GM12801 (cell line): ENCODE measurements around the gene NPC1.

ENCODE experiments used
- TF ChIP-seq, protein P1 (sequence below): IDR thresholded peaks from one replicate; pipeline ENCODE4 v1.5.1; 2011; ENCODE audit warnings: control low read depth; ENCODE audit not compliant: insufficient read length; ENCODE audit errors: extremely low read depth

NPC1 gene

DNA sequence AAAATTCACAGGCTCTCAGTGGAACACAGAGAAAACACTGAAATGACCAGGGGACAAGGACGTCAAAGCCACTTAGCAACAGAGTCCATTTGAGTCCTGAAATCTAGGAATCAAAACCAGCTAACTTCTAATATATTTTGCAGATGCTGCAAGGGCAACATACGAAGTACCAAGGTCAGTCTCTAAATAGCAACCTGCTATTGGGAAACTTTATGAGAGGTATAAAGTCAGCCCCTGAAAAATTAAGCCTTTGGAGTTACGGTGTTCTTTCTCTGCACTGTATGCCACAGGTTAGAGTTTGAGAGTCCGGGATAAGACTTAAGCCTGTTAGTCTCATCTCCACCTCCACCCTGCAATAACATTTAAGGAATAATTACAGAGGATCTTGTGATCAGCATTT lies 13.3 kb downstream of the NPC1 start:
- TF ChIP-seq, protein P1, sequence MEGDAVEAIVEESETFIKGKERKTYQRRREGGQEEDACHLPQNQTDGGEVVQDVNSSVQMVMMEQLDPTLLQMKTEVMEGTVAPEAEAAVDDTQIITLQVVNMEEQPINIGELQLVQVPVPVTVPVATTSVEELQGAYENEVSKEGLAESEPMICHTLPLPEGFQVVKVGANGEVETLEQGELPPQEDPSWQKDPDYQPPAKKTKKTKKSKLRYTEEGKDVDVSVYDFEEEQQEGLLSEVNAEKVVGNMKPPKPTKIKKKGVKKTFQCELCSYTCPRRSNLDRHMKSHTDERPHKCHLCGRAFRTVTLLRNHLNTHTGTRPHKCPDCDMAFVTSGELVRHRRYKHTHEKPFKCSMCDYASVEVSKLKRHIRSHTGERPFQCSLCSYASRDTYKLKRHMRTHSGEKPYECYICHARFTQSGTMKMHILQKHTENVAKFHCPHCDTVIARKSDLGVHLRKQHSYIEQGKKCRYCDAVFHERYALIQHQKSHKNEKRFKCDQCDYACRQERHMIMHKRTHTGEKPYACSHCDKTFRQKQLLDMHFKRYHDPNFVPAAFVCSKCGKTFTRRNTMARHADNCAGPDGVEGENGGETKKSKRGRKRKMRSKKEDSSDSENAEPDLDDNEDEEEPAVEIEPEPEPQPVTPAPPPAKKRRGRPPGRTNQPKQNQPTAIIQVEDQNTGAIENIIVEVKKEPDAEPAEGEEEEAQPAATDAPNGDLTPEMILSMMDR, result no peak

DNA sequence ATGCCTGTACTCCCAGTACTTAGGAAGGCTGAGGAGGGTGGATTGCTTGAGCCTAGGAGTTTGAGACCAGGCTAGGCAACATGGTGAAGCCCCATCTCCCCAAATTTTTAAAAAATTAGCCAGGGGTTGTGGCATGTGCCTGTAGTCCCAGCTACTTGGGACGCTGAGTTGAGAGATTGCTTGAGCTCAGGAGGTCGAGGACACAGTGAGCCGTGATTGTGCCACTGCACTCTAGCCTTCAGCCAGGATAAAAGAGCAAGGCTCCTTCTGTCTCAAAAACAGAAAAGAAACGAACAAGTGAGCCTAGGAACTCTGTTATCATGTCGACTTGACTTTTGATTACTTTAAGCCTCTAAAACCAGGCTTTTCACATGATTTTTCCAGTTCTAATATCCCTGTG lies 13.7 kb downstream of the NPC1 start:
- TF ChIP-seq, protein P1, result no peak

DNA sequence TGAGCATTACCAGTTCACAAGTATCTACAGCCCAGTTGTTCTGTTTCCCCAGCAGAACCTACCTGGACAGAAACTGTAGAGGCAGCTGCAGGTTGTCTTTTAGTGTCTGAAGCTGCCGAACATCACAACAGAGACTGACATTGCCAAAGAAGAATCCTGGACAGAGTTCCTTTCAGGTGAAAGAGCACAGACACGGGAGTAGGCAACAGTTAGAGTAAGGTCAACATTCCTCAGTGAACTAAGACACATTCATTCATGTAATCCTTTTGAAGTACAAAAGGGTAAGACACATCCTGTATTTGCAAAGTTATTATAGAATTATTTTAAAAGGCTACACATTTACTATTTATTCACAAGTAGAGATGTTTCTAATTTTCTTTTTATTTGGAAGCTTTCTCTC lies 14.3 kb downstream of the NPC1 start:
- TF ChIP-seq, protein P1, result no peak

DNA sequence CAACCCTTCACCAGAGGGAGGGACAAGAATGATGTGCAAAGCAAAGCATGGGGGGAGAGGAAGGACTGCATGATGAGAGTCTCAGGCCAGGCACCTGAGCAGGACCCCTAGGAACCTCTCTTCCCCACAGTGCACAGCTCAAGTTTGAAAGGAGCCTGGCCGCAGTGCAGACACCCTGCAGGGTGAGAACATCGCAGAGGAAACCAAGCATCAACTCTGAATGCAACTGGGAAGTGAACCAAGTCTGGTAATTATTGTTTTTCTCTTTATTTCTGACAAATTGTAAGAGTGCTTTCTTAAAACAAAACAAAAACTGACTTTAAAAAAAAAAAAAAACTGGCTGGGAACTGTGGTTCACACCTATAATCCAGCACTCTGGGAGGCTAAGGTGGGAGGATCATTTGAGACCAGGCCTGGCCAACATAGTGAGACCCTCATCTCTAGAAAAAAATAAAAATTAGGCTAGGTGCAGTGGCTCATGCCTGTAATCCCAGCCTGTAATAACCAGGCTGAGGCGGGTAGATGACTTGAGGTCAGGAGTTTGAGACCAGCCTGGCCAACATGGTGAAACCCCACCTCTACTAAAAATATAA lies 15.3 kb downstream of the NPC1 start:
- TF ChIP-seq, protein P1, result no peak

DNA sequence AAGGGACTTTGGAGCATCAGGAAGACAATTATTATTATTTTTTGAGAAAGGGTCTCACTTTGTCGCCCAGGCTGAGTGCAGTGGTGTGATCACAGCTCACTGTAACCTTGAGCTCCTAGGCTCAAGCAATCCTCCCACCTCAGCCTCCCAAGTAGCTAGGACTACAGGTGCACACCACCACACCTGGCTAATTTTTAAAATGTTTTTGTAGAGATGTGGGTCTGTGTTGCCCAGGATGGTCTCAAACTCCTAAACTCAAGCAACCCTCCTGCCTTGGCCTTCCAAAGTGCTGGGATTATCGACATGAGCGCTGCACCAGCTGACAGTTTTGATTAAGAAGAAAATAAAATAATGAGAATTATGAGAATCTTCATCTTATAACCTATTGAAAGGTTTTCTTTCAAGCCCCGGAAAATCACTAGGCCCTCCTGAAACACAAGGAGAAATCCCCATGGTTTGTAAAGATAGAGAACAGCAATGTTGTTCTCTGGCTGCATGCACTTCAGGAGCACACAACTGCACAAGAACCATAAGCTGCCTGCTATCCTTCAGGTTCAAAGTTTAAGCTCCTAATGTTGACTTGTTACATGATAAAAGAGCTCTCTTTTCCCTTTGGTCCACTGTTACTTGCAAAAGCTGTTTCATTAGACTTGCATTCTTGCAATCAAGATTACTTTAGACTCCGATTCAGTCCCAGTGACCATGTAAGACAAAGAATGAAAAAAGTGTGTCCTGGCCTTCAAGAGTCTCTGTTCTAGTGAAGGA lies 16.8 kb downstream of the NPC1 start:
- TF ChIP-seq, protein P1, result no peak

DNA sequence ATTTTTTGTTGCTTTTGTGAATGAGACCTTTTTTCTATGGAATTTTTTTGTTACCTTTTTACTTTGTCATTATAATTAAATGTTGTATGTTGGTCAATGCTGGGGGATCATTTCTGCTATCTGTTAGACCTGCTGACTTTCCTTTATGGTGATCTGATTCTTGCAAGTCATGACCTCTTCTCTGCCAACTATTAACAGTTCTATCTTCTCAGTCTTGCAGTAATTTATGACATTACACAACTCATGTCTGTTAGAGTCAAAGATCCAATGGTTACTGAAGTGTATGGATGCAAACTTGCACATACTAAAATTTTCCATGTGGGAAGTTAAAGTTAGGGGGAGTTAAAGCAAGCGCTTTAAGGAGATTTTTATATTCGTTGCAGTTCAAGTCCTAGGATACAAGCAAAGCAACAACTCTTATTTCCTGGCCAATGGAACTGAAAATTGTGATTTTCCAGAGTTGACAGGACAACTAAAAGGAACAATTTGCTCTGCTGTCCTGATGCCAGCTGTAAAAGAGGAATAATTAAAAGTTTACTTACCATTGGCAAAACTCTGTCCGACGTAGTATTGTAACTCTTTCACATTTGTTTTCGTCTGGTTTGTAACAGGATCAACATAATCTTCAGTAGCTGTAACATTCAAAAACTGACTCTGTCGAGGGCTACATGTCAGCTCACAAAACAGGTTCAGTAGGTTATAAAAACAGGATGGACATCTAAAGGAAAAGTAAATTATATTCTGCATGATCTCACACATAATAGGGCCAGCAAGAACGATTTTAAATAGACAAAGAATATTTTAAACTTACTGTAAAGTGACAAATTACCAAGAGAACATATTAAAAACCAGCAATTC lies 17.8 kb downstream of the NPC1 start:
- TF ChIP-seq, protein P1, result no peak

DNA sequence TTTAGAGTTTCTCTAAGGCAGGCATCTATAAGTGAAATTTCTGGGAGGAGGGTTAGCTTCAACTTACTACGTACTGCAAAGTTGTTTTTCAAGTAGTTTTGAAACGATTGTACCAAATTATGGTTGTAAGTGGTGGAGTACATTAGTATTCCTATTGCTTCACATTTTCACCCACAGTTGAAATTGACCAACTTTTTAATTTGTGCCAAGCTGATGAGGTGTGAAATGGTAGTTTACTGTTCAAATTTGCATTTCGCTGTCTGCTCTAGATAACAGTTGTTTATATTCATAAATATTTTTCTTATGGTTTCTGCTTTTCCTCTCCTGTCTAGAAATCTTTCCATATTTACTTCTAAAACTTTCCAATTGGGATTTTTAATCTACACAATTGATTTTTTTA lies 18.6 kb downstream of the NPC1 start:
- TF ChIP-seq, protein P1, result no peak
